Measurements from ENCODE around the gene PLCH1.

Gene PLCH1

DNA sequence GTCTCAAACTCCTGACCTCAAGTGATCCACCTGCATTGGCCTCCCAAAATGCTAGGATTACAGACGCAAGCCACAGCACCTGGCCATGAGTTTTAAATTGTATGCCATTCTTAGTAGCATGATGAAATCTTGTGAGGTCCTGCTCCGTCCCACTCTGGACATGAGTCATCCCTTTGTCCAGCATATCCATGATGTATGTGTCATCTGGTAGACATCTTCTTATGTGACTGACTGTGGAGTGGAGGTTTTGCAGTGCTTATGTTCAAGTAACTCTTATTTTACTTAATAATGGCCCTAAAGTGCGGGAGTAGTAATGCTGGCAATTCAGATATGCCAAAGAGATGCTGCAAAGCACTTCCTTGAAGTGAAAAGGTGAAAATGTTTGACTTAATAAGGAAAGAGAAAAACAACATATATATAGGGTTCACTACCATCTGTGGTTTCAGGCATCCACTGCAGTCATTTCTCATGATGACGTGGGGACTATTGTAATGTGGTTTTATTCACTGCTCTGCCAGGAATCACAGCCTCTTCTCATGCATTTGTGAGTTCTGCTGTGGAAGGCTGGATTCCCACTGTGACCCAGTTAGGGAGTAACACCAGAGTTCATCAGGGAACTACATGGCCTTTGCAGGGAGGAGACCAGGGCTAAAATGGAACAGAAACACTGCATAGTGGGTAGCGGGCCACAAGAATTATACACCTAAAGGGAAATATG is 246.8 kb downstream of the PLCH1 start:
- DNase-seq (ENCODE audit: extremely low read depth in 1 of 2, low read depth in 1 of 2): no peak

DNA sequence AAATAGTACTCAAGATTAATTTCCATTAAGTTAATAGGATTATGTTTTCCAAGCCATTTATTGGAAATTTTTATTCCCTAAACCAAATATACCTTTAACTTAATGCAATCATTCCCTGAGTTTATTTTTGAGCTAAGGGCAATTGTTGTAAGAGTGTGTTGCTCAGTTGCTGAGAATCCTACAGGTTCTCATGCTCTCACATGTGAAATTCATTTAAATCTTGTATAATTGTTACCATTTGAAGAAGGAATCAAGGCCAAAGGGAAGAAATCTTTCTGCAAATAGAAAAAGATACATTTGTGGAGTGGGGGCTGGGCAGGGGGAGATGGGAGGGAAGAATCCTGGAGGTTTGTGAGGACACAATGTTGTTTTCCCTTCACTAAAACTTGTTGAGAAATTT is 248.7 kb downstream of the PLCH1 start:
- no peak for DNase-seq (ENCODE audit: extremely low read depth in 1 of 2, low read depth in 1 of 2)

GRCh38 chr3:155495387-155495786 is 249.5 kb downstream of the PLCH1 start:
- DNase-seq (ENCODE audit: extremely low read depth in 1 of 2, low read depth in 1 of 2): no peak

DNA sequence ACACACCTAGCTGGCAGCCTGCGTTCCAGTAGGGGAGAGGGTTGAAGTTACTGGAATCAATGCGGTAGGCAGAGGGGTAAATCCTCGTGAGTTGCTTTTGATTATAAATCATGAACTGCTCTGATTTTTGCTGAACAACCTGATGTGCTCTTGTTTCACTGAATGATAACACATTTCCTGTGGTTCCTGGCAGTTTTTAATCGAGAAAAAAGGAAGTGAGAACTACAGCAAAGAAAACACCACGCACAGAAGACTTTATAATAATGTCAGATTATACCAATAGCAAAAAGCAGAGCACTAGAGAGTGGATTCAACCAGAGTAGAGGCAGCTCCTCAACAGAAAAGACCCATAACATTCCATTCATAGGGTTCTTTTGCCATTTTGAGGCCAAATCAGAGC is 250.5 kb downstream of the PLCH1 start:
- DNase-seq (ENCODE audit: extremely low read depth in 1 of 2, low read depth in 1 of 2): no peak

- no peak for DNase-seq (ENCODE audit: extremely low read depth in 1 of 2, low read depth in 1 of 2)
Measured at GRCh38 chr3:155492841-155493240, 252.0 kb downstream of the PLCH1 start.

DNA sequence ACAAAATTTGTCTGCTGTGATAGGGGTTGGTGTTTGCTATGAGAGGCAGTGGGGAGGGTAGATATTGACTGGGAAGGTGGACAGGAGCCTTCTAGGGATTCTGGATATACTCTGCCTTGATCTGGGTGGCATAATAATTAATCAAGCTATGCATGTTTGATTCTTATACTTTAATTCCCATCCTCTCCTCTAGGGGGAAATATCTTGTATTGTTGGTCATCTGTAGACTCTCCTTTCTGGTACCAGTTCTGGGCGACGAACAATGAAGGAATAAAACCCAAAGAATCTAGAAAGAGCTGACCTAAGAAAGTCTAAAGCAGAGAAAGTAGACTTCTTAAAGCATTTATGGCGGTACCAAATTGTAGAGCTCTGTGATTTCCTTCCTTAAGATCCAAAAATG is 253.2 kb downstream of the PLCH1 start:
- DNase-seq (ENCODE audit: extremely low read depth in 1 of 2, low read depth in 1 of 2): no peak

GRCh38 chr3:155488671-155489070 is 256.2 kb downstream of the PLCH1 start:
- no peak for DNase-seq (ENCODE audit: extremely low read depth in 1 of 2, low read depth in 1 of 2)

GRCh38 chr3:155485897-155486296 is 259.0 kb downstream of the PLCH1 start:
- no peak for DNase-seq (ENCODE audit: extremely low read depth in 1 of 2, low read depth in 1 of 2)

GRCh38 chr3:155481591-155481990 is 263.3 kb downstream of the PLCH1 start:
- no peak for DNase-seq (ENCODE audit: extremely low read depth in 1 of 2, low read depth in 1 of 2)

- no peak for DNase-seq (ENCODE audit: extremely low read depth in 1 of 2, low read depth in 1 of 2)
Measured at GRCh38 chr3:155481089-155481488, 263.8 kb downstream of the PLCH1 start.

DNA sequence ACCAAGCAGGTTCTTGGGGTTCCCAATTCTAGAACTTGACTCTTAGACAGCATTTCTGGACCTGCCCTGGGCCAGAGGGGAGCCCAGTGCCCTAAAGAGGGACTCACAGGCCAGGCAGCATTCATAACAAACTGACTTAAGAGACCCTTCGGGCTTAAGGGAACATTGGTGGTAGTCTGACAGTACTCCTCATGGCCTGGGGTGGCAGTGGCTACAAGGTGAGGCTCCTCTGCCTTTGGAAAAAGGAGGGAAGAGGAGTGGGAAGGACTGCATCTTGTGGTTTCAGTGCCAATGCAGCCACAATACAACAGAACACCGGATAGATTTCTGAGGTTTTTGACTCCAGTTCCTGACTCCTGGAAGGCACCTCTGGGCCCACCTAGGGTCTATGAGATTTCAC is 279.2 kb downstream of the PLCH1 start:
- no peak for DNase-seq (ENCODE audit: extremely low read depth in 1 of 2, low read depth in 1 of 2)

DNA sequence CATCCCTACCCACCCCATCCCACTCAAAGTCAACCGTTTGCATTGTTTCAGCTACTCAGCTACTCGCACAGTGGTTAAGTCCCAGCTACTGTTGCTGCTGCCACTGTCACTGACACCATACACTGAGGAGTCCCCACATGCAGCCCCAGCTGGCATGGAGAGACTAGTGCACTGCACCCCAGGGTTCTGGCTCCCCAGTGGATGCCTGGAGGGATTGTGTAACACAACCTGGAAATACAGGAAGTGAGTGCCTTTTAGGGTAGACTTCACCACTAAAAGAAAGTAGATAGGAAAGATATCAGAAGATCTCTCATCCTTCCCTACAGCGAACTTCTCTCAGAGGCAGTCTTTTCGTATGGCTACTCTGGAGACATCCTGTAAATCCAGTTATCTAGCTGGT is 282.2 kb downstream of the PLCH1 start:
- DNase-seq (ENCODE audit: extremely low read depth in 1 of 2, low read depth in 1 of 2): no peak

- no peak for DNase-seq (ENCODE audit: extremely low read depth in 1 of 2, low read depth in 1 of 2)
Measured at GRCh38 chr3:155457591-155457990, 287.3 kb downstream of the PLCH1 start.

DNA sequence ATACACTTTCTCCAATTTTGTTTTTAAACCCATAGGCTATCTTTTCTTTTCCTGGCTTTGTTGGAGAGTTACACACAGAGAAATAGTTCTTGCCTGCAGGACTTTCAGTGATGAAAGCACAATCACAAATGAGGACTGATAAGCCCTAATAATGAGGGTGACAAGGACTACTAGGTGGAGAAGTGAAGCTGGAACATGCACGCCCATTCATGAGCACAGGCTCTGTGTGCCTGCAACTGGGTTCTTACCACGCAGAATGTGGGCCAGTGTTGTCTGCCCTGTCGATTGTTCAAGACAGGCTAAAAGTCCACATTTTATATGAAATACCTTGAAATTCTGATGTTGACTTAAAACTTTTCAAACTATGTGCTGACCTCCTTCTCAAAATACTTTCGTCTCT is 289.1 kb downstream of the PLCH1 start:
- no peak for DNase-seq (ENCODE audit: extremely low read depth in 1 of 2, low read depth in 1 of 2)

DNA sequence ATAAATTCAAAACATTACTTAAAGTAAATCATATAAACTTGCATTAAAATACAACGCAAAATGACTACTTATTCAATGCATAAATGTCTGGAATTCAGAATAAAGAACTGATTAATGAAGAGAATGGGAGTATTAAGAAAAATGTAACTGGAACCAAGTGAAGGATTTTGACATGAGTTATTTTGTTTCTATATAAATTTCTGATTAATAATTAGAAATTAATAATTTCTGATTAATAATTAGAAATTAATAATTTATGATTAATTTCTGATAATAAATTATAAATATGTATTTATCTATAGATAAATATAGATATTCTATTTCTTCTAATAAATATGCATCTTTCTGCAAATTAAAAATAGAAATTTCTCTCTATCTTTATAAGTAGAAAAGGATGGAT is 291.4 kb downstream of the PLCH1 start:
- no peak for DNase-seq (ENCODE audit: extremely low read depth in 1 of 2, low read depth in 1 of 2)

DNA sequence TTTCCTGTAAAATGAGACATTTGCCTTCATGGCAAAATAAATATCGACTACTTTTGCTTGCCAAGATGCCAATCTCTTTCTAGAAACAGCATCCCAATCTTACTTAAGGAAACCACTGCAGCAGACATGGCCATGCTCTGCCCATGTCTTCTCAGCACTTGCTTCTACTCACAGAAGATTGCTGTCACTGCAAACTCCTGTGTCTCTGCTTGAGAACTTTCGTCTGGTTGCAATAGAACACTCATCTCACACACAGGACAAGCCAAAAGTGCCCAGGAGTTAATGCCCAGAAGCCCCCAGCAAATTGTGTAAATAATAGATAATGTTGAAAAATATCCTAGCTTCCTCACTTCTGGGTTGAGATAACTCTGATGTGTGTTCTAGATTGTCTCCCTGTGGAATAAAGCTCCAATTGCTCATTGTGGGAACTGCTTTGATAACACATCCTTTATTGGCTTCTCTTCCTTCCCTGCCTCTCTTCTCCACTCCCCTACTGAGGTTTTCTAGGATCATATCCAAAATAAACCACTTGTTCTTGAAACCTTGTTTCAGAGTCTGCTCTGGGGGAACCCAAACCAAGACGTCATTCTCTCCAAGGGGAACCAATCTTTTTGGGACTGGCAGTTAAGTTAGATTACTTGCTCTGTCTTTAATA is 295.1 kb downstream of the PLCH1 start:
- no peak for DNase-seq (ENCODE audit: extremely low read depth in 1 of 2, low read depth in 1 of 2)

DNA sequence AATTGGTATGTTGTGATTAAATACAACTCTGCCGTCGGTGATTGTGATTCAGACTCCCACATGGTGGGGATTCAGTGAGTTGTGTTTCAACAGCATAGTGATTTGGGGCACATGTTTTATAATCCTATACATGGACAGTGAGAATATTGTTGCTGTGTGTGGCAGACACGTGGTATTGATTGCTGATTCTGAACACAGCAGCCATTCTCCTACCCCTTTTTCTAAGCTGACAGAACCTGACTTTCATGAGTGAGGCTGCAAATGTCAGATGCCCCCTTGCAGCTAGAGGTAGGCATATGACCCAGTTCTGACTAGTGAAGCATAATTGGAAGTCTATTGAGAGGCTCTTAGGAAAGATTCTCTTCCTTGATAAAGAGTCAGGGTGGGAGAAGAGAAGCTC is 296.3 kb downstream of the PLCH1 start:
- no peak for DNase-seq (ENCODE audit: extremely low read depth in 1 of 2, low read depth in 1 of 2)

GRCh38 chr3:155446366-155446765 is 298.5 kb downstream of the PLCH1 start:
- DNase-seq (ENCODE audit: extremely low read depth in 1 of 2, low read depth in 1 of 2): no peak

DNA sequence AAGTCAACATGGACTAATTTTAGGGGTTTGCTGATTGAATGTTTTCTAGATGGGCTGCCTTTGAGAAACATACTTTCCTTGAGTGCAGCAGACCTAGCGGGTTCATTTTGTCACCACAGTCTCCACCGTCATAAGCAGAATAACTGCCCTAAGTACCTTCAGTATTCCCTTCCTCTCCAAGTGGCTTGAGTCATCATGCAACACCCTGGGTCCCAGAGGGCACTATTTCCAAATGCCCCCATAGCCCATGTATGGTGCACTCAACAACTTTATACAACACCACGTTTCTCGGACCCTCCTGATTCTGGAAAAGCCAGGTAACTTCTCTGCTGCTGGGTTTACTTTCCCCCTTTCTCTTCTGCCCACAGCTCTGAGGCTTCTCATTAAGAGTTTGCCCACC is 300.1 kb downstream of the PLCH1 start:
- no peak for DNase-seq (ENCODE audit: extremely low read depth in 1 of 2, low read depth in 1 of 2)

- no peak for DNase-seq (ENCODE audit: extremely low read depth in 1 of 2, low read depth in 1 of 2)
Measured at GRCh38 chr3:155443815-155444214, 301.1 kb downstream of the PLCH1 start.

DNA sequence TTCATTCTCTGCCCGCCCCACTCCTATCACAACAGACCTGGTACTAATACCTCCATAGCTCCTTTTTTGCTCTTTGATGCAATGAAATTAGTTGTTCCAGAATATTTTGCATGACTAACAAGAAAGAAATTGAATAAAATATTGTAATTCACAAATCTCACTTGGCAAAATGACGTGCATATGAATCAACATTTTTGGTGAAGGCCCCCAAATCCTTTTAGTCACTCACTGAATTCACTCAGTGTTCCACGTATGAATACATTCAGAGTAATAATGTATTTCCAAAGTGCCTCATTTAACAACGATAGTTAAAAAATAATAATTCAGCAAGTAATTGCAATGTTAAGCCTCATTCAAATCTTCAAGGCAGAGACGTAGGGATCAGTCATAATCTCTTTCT is 302.8 kb downstream of the PLCH1 start:
- DNase-seq (ENCODE audit: extremely low read depth in 1 of 2, low read depth in 1 of 2): no peak

DNA sequence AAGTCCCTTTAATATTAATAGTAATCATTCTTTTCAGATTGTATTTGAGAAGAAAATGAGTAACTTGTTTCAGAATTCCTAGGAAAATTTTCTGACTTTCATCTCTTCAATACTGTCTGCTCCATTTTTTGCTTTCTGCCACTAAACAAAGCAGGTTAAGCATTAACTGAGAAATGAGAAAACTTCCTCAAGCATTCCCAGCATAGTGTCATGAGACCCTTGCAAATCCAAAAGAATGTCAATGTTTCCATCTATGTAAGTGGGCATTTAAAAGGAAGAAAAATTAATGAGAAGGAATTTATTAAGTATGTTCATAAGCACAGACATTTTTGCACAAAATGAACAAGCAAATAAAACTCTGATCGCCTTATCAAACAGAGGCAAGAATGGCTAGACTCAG is 303.4 kb downstream of the PLCH1 start:
- no peak for DNase-seq (ENCODE audit: extremely low read depth in 1 of 2, low read depth in 1 of 2)

DNA sequence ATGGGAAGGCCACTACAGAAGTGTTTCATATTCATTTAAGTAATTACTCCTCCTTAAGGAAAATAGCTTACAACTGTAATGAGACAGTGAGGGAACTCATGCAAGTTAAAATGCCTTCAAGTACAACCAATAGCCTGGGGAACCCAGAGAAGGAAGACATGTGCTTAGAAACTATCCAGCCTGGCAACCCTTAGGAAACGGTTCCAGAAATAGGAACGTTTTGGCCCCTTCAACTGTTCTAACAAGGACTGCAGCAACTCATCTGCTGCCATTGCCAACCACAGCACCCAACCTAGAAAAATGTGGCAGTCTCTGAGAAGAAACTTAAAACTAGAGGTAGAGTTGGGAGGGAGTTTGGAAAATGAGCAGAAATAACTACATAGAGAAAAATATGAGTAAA is 303.8 kb downstream of the PLCH1 start:
- no peak for DNase-seq (ENCODE audit: extremely low read depth in 1 of 2, low read depth in 1 of 2)

Measured in activated CD8-positive, alpha-beta memory T cell treated with anti-CD3 and anti-CD28 coated beads for 1 hour (primary cell).